Neural progenitor cell (in vitro differentiated cells): ENCODE data around the gene GRIK2. TPM values are rescaled to one million over a fixed set of nuclear protein-coding genes. Genes with fewer than 3 reads are reported as not detected.

Experiments used
- DNase-seq: peaks from one replicate; pipeline ENCODE4 v3.0.0-alpha.2; 2016; ENCODE audit warnings: low spot score
- H2AFZ ChIP-seq: fragments of 200-600 bp; sonication (generic); replicated peaks from 2 replicates; pipeline ENCODE4 v1.6.1; 2016; ENCODE audit warnings: antibody characterized with exemption
- H3F3A ChIP-seq: fragments of 200-600 bp; sonication (generic); 2 replicates; pipeline ENCODE4 v1.6.1; 2016; ENCODE audit warnings: antibody characterized with exemption, low read depth
- H3K27ac ChIP-seq: fragments of 200-600 bp; sonication (generic); 2 replicates; pipeline ENCODE4 v1.5.1; 2016; ENCODE audit warnings: mild to moderate bottlenecking
- H3K27me3 ChIP-seq: fragments of 200-600 bp; sonication (generic); 2 replicates; pipeline ENCODE4 v1.6.1; 2016; ENCODE audit warnings: mild to moderate bottlenecking, moderate library complexity
- H3K36me3 ChIP-seq: fragments of 200-600 bp; sonication (generic); 2 replicates; pipeline ENCODE4 v1.5.1; 2016
- H3K4me1 ChIP-seq: fragments of 200-600 bp; sonication (generic); 2 replicates; pipeline ENCODE4 v1.6.1; 2016; ENCODE audit warnings: mixed run types
- H3K4me2 ChIP-seq: fragments of 200-600 bp; sonication (generic); 2 replicates; pipeline ENCODE4 v1.6.1; 2016
- H3K4me3 ChIP-seq: fragments of 200-600 bp; sonication (generic); 2 replicates; pipeline ENCODE4 v1.5.1; 2016
- H3K79me2 ChIP-seq: fragments of 200-600 bp; sonication (generic); 2 replicates; pipeline ENCODE4 v1.6.1; 2016; ENCODE audit warnings: low read depth
- H3K9ac ChIP-seq: fragments of 200-600 bp; sonication (generic); 2 replicates; pipeline ENCODE4 v1.6.1; 2016
- H3K9me3 ChIP-seq: fragments of 200-600 bp; sonication (generic); 2 replicates; pipeline ENCODE4 v1.5.1; 2016; ENCODE audit warnings: low read depth
- H4K20me1 ChIP-seq: fragments of 200-600 bp; sonication (generic); 2 replicates; pipeline ENCODE4 v1.6.1; 2016; ENCODE audit warnings: low read depth
- H3K27ac Mint-ChIP-seq: 3 replicates; pipeline ENCODE4 v1.8.0; 2021; ENCODE audit warnings: mixed read lengths
- H3K27me3 Mint-ChIP-seq: 2 replicates; pipeline ENCODE4 v1.8.0; 2022; ENCODE audit warnings: low read depth, mild to moderate bottlenecking, inconsistent platforms, moderate library complexity, mixed read lengths; ENCODE audit not compliant: insufficient read depth
- H3K36me3 Mint-ChIP-seq: 3 replicates; pipeline ENCODE4 v1.8.0; 2021; ENCODE audit warnings: mixed read lengths
- H3K4me1 Mint-ChIP-seq: 3 replicates; pipeline ENCODE4 v1.8.0; 2021; ENCODE audit warnings: mixed read lengths
- H3K4me3 Mint-ChIP-seq: 3 replicates; pipeline ENCODE4 v1.8.0; 2021; ENCODE audit warnings: mild to moderate bottlenecking, moderate library complexity, mixed read lengths
- H3K9me3 Mint-ChIP-seq: 3 replicates; pipeline ENCODE4 v1.8.0; 2020; ENCODE audit warnings: mixed read lengths
- EZH2 ChIP-seq: fragments of 200-600 bp; sonication (generic); IDR thresholded peaks from 2 replicates; pipeline ENCODE4 v1.6.1; 2017; ENCODE audit warnings: antibody characterized with exemption, mild to moderate bottlenecking, moderate library complexity
- EZH2phosphoT487 ChIP-seq: fragments of 200-600 bp; sonication (generic); IDR thresholded peaks from 2 replicates; pipeline ENCODE4 v1.6.1; 2017; ENCODE audit warnings: antibody characterized with exemption
- total RNA-seq: library from RNA; depleted of rRNA; stranded (reverse); fragments of >200 nt; gene quantifications from 2 replicates; pipeline ENCODE4 v1.2.3, GENCODE V29; 2015; ENCODE audit warnings: low replicate concordance
- TF ChIP-seq, protein P1 (sequence below): fragments of 200-600 bp; sonication (generic); IDR thresholded peaks from 2 replicates; pipeline ENCODE4 v1.5.1; 2017; ENCODE audit warnings: antibody characterized with exemption, mild to moderate bottlenecking

Gene GRIK2
- total RNA-seq, 1 donor from 2014 or later = 0.88 TPM

DNA sequence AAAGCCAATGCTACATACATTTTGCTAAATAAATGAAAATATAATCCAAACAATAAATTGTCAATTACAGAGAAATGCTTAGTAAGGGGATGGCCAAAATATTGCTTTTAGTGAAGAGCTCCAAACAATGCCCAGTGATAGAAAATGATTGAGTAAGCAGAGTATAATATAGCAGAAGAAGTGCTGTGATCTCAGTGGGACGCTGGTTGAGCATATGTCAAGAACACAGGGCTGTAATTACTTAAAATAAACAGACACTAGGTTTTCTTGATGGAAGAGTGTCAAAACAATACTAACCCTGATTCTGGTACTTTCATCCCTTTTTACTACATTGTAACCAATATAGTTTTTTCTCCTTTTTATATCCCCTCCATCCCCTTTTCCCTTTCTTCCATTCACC lies 150.3 kb downstream of the GRIK2 start:
- no peaks in the 10 kb centered on the region for H3F3A ChIP-seq
- H4K20me1 ChIP-seq = no peaks in the 10 kb centered on the region
- H3K36me3 ChIP-seq = no peaks in the 10 kb centered on the region
- no peak overlapping the region for H3K4me3 ChIP-seq
- no peak overlapping the region for H3K4me2 ChIP-seq
- H3K9ac ChIP-seq = no peak overlapping the region
- H3K9me3 Mint-ChIP-seq = peaks cover 5% of the 10 kb centered on the region
- DNase-seq = no peak
- no peaks in the 10 kb centered on the region for H3K4me1 ChIP-seq
- H3K27ac ChIP-seq = no peak overlapping the region
- no peaks in the 10 kb centered on the region for H3K4me1 Mint-ChIP-seq
- no peak overlapping the region for H2AFZ ChIP-seq
- H3K4me3 Mint-ChIP-seq = no peak overlapping the region
- H3K27ac Mint-ChIP-seq = no peak overlapping the region
- H3K79me2 ChIP-seq = no peaks in the 10 kb centered on the region
- H3K9me3 ChIP-seq = no peaks in the 10 kb centered on the region
- no peaks in the 10 kb centered on the region for H3K27me3 ChIP-seq
- no peaks in the 10 kb centered on the region for H3K27me3 Mint-ChIP-seq
- TF ChIP-seq, protein P1, sequence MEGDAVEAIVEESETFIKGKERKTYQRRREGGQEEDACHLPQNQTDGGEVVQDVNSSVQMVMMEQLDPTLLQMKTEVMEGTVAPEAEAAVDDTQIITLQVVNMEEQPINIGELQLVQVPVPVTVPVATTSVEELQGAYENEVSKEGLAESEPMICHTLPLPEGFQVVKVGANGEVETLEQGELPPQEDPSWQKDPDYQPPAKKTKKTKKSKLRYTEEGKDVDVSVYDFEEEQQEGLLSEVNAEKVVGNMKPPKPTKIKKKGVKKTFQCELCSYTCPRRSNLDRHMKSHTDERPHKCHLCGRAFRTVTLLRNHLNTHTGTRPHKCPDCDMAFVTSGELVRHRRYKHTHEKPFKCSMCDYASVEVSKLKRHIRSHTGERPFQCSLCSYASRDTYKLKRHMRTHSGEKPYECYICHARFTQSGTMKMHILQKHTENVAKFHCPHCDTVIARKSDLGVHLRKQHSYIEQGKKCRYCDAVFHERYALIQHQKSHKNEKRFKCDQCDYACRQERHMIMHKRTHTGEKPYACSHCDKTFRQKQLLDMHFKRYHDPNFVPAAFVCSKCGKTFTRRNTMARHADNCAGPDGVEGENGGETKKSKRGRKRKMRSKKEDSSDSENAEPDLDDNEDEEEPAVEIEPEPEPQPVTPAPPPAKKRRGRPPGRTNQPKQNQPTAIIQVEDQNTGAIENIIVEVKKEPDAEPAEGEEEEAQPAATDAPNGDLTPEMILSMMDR = no peak
- TF ChIP-seq EZH2 (no peak), EZH2phosphoT487 (no peak)
- no peaks in the 10 kb centered on the region for H3K36me3 Mint-ChIP-seq

DNA sequence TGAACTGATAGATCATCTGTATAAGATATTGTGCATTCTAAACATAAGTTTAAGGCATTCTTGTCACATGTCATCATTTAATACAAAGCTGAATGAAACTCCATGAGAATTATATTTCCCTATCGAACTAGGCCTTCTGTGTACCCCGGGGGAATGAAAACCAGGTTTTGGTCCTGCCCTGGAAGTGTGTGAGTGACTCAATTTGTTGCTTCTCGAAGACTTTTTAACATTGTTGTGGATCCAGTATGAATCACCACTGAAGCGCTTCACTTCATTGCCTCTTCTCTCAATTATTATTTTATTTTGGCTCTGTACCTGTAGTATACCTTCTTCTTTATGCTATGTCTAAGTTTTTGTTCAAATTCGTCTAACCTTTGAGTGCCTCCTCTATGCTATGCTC lies 150.8 kb downstream of the GRIK2 start:
- Mint-ChIP-seq H3K4me3 (no peak overlapping the region), H3K27me3 (no peaks in the 10 kb centered on the region), H3K27ac (no peak overlapping the region), H3K9me3 (peaks cover 5% of the 10 kb centered on the region), H3K4me1 (no peaks in the 10 kb centered on the region), H3K36me3 (no peaks in the 10 kb centered on the region)
- TF ChIP-seq EZH2 (no peak), EZH2phosphoT487 (no peak)
- TF ChIP-seq, protein P1 = no peak
- DNase-seq = no peak
- Histone ChIP-seq H3F3A (no peaks in the 10 kb centered on the region), H3K27ac (no peak overlapping the region), H3K9ac (no peak overlapping the region), H3K4me3 (no peak overlapping the region), H3K79me2 (no peaks in the 10 kb centered on the region), H3K27me3 (no peaks in the 10 kb centered on the region), H3K9me3 (no peaks in the 10 kb centered on the region), H2AFZ (no peak overlapping the region), H3K4me1 (no peaks in the 10 kb centered on the region), H3K36me3 (no peaks in the 10 kb centered on the region), H4K20me1 (no peaks in the 10 kb centered on the region), H3K4me2 (no peak overlapping the region)

DNA sequence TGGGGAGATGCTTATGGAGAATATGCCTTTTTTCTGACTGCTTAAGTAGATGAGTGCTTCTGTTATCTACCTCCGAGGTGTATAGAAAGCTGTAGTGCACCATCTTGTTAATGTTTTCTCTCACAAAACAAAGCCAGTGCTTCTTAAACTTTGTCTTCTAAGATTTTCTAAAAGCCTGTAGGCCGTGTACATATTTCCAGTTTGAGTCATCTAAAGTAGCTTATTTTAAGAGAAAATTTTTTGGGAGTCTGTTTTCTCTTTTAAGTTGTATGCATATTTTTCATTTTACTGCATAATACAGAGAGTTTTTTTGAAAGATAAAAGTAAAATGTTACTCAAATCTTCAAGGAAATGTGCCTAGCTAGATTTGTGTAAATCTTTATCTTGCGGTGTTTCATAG lies 151.7 kb downstream of the GRIK2 start:
- Mint-ChIP-seq H3K36me3 (no peaks in the 10 kb centered on the region), H3K9me3 (peaks cover 5% of the 10 kb centered on the region), H3K27ac (no peak overlapping the region), H3K4me3 (no peak overlapping the region), H3K4me1 (no peaks in the 10 kb centered on the region), H3K27me3 (no peaks in the 10 kb centered on the region)
- Histone ChIP-seq H3K79me2 (no peaks in the 10 kb centered on the region), H3K4me3 (no peak overlapping the region), H3K4me2 (no peak overlapping the region), H3F3A (no peaks in the 10 kb centered on the region), H3K4me1 (no peaks in the 10 kb centered on the region), H3K9ac (no peak overlapping the region), H4K20me1 (no peaks in the 10 kb centered on the region), H2AFZ (no peak overlapping the region), H3K27ac (no peak overlapping the region), H3K27me3 (no peaks in the 10 kb centered on the region), H3K9me3 (no peaks in the 10 kb centered on the region), H3K36me3 (no peaks in the 10 kb centered on the region)
- TF ChIP-seq EZH2phosphoT487 (no peak), EZH2 (no peak)
- TF ChIP-seq, protein P1 = no peak
- DNase-seq = no peak

DNA sequence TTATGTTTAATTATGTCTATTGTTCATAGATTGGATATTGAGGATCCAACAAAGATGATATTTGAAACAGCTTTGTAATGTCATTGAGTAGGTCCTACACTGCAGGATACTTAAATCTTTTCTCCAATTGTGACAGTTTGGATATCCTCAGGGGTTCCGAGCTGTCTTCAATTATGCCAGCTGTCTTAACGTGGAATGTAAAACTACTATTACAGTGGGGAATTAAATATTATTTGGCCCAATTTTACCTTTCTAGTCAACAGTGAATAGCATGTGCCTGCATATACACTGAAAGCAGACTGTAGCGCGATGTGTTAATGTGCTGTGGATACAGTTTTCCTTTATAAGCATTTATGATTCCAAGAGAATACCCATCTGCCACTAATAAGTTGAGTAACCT lies 156.9 kb downstream of the GRIK2 start:
- Histone ChIP-seq H4K20me1 (no peaks in the 10 kb centered on the region), H2AFZ (no peak overlapping the region), H3K4me3 (no peak overlapping the region), H3K9me3 (no peaks in the 10 kb centered on the region), H3K36me3 (no peaks in the 10 kb centered on the region), H3K27ac (no peak overlapping the region), H3K4me2 (no peak overlapping the region), H3K27me3 (no peaks in the 10 kb centered on the region), H3K9ac (no peak overlapping the region), H3K79me2 (no peaks in the 10 kb centered on the region), H3F3A (no peaks in the 10 kb centered on the region), H3K4me1 (no peaks in the 10 kb centered on the region)
- no peaks in the 10 kb centered on the region for H3K4me1 Mint-ChIP-seq
- H3K36me3 Mint-ChIP-seq = no peaks in the 10 kb centered on the region
- TF ChIP-seq, protein P1 = no peak
- TF ChIP-seq EZH2phosphoT487 (no peak), EZH2 (no peak)
- H3K9me3 Mint-ChIP-seq = peaks cover 5% of the 10 kb centered on the region
- no peak for DNase-seq
- no peak overlapping the region for H3K27ac Mint-ChIP-seq
- H3K4me3 Mint-ChIP-seq = no peak overlapping the region
- H3K27me3 Mint-ChIP-seq = no peaks in the 10 kb centered on the region
